GM12878 (cell line): ENCODE measurements around the gene GMNN. TPM values are rescaled to one million over a fixed set of nuclear protein-coding genes. Genes with fewer than 3 reads are reported as not detected.

ENCODE experiments used
- ATAC-seq: fragments of 200-7000 bp; cut with Tn5 transposase; 3 replicates; pipeline ENCODE4 v1.9.1; 2020; ENCODE audit warnings: mild to moderate bottlenecking, moderate library complexity
- BruUV-seq: library from RNA; stranded (reverse); fragments of 400-500 nt; replicated peaks from 2 replicates; lab custom pipeline; 2021; lab: Mats Ljungman, UMichigan
- CTCF ChIA-PET: fragments of 300-600 bp; sonication (Branson Sonifier 250); formaldehyde crosslinking; extraction: SDS; loops from one replicate; lab custom pipeline; 2021; ENCODE audit warnings: inconsistent platforms; lab: Yijun Ruan, JAX
- POLR2A ChIA-PET: fragments of 350-600 bp; formaldehyde crosslinking; extraction: SDS; loops from one replicate; lab custom pipeline; 2021; ENCODE audit warnings: inconsistent platforms; lab: Charles Lee
- RAD21 ChIA-PET: fragments of 300-600 bp; sonication (Branson Sonifier 250); formaldehyde crosslinking; loops from one replicate; lab custom pipeline; 2023; ENCODE audit warnings: antibody characterized with exemption; ENCODE audit not compliant: unreplicated experiment; lab: Charles Lee
- SMC1A ChIA-PET: fragments of 300-600 bp; sonication (Branson Sonifier 250); formaldehyde crosslinking; loops from one replicate; lab custom pipeline; 2023; ENCODE audit not compliant: unreplicated experiment, uncharacterized antibody; lab: Charles Lee
- DNase-seq: peaks from one replicate; pipeline ENCODE4 v3.0.0-alpha.2; 2011; ENCODE audit warnings: low read depth, low spot score
- FAIRE-seq: peaks from 3 replicates; lab custom pipeline; 2011; peaks lifted over from hg19 to GRCh38; lab: Jason Lieb, UNC
- H2AFZ ChIP-seq: 2 replicates; pipeline ENCODE4 v1.6.0; 2011; ENCODE audit warnings: low read depth, low read length, control low read depth; ENCODE audit not compliant: control insufficient read depth
- H3K27ac ChIP-seq: 2 replicates; pipeline ENCODE4 v1.5.1; 2011; ENCODE audit warnings: control low read depth; ENCODE audit not compliant: control insufficient read depth, insufficient read depth
- H3K27me3 ChIP-seq, 2 experiments: replicated peaks in 1 of 2; 2 replicates each; pipeline versions ENCODE4 v1.6.0 to v1.6.1; 2011; ENCODE audit warnings: low read length in 1 of 2; ENCODE audit not compliant: control insufficient read depth in 2 of 2, insufficient read depth in 2 of 2
- H3K36me3 ChIP-seq, 2 experiments: 2 replicates each; pipeline ENCODE4 v1.5.1; 2011; ENCODE audit warnings: low read length in 1 of 2; ENCODE audit not compliant: control insufficient read depth in 2 of 2, insufficient read depth in 2 of 2
- H3K4me1 ChIP-seq: 2 replicates; pipeline ENCODE4 v1.6.1; 2011; ENCODE audit warnings: mild to moderate bottlenecking, low read length, moderate library complexity, mixed read lengths; ENCODE audit not compliant: control insufficient read depth, insufficient read depth
- H3K4me2 ChIP-seq: 2 replicates; pipeline ENCODE4 v1.6.0; 2011; ENCODE audit warnings: control low read depth; ENCODE audit not compliant: control insufficient read depth, insufficient read depth
- H3K4me3 ChIP-seq: fragments of 200-600 bp; sonication (generic); 2 replicates; pipeline ENCODE4 v1.5.1; 2016
- H3K79me2 ChIP-seq: 2 replicates; pipeline ENCODE4 v1.6.0; 2011; ENCODE audit warnings: low read length; ENCODE audit not compliant: control insufficient read depth, insufficient read depth
- H3K9ac ChIP-seq: 2 replicates; pipeline ENCODE4 v1.8.0; 2011; ENCODE audit warnings: low read length, control low read depth, mixed read lengths; ENCODE audit not compliant: control insufficient read depth, insufficient read depth
- H3K9me3 ChIP-seq: replicated peaks from 3 replicates; pipeline ENCODE4 v1.5.1; 2011; ENCODE audit warnings: mild to moderate bottlenecking, low read length; ENCODE audit not compliant: control insufficient read depth, insufficient read depth
- H4K20me1 ChIP-seq: 2 replicates; pipeline ENCODE4 v1.6.0; 2011; ENCODE audit not compliant: control insufficient read depth, insufficient read depth
- HCFC1 ChIP-seq: fragments of 150-350 bp; IDR thresholded peaks from 2 replicates; pipeline ENCODE4 v1.6.1; 2014; ENCODE audit warnings: low read length
- IKZF1 ChIP-seq: fragments of 450-650 bp; conservative IDR thresholded peaks from 2 replicates; pipeline ENCODE4 v1.6.1; 2017; ENCODE audit warnings: antibody characterized with exemption, mild to moderate bottlenecking
- WGBS: methylation state at CpG from one replicate; pipeline ENCODE4 v1.1.6; 2016; ENCODE audit warnings: low lambda C conversion rate; ENCODE audit not compliant: insufficient replicate concordance, insufficient coverage; ENCODE audit errors: missing lambda C conversion rate; 5-methylcytosine and 5-hydroxymethylcytosine counted together
- in situ Hi-C: fragments of 300-500 bp; cut with MboI; formaldehyde crosslinking; loops from 9 replicates; pipeline ENCODE4 v1.14.3; 2018; ENCODE audit warnings: mixed read lengths
- intact Hi-C: fragments of 100-400 bp; cut with micrococcal nuclease; formaldehyde crosslinking; loops from one replicate; pipeline ENCODE4 v1.14.2; 2022; ENCODE audit not compliant: unreplicated experiment
- polyA plus RNA-seq, 11 experiments: library from polyadenylated mRNA; depleted of rRNA in 4 of 11; unstranded in 6 of 11; stranded (reverse) in 5 of 11; fragments of >200 nt; fragmentation: Nextera tagmentation in 4 of 11; fragmentation: Illumina TruSeq in 1 of 11; extraction: Ambion mirVana in 4 of 11; extraction: Trizol in 1 of 11; gene quantifications; 1 replicate in 1 of 11; 2 replicates in 10 of 11; pipeline versions ENCODE4 v1.2.1 to v1.2.3, GENCODE V29; 2011 to 2016; ENCODE audit warnings: inconsistent platforms in 2 of 11, missing spikeins in 2 of 11, low read depth in 1 of 11
- total RNA-seq, 4 experiments: library from RNA; depleted of rRNA in 3 of 4; stranded (reverse); fragments of >200 nt in 3 of 4; fragmentation: Illumina TruSeq in 1 of 4; extraction: Trizol in 1 of 4; gene quantifications; 2 replicates each; pipeline versions ENCODE4 v1.2.1 to v1.2.3, GENCODE V29; 2013 to 2021
- TF ChIP-seq, protein P1 (sequence below): IDR thresholded peaks from 2 replicates; pipeline ENCODE4 v1.6.1; 2012; ENCODE audit warnings: improper control_type of control experiment, low read depth, low read length; ENCODE audit not compliant: insufficient replicate concordance

GMNN gene
- total and polyA plus RNA-seq, 10 of the 15 experiments (the other 5 are each of a cell fraction or from before 2014, with no cell fraction given): 51.9 to 153 (median 105) TPM

DNA sequence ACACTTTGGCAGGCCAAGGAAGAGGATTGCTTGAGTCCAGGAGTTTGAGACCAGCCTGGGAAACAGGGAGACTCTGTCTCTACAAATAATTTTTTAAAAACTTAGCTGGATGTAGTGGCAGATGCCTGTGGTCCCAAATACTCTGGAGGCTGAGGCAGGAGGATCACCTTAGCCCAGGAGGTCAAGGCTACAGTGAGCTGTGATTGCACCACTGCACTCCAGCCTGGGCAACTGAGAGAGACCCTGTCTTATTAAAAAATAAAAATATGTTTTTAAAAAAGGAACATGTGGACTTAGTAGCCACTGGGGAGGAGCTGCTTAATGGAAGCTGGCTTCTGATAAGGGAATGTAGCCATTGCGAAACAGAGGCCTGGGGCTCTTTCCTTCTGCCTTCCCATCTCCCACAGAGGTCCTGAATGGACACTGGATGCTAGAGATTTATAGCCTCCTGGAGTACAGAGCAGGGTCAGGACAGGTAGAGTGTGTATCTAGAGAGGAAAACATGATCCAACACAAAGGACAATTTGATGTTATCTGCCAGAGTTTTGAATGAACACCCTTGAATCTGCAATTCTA lies 21.7 kb upstream of the GMNN start:
- no peak overlapping the region for H3K4me2 ChIP-seq
- no peaks in the 10 kb centered on the region for H4K20me1 ChIP-seq
- DNase-seq: no peak
- H3K4me1 ChIP-seq: no peaks in the 10 kb centered on the region
- CTCF ChIA-PET: interaction anchor here (2.6 kb wide), 1 partner anchor 13 kb away, joined by 8 read pairs; no protein-coding TSS in a partner anchor
- no peak for FAIRE-seq
- H3K27me3 ChIP-seq: no peaks in the 10 kb centered on the region
- no peak overlapping the region for H3K27ac ChIP-seq
- ATAC-seq: no peak
- no peaks in the 10 kb centered on the region for H3K36me3 ChIP-seq
- H3K79me2 ChIP-seq: no peaks in the 10 kb centered on the region
- in situ Hi-C loops: no loop called here
- RAD21 ChIA-PET: no interaction called here
- POLR2A ChIA-PET: no interaction called here
- no TSS peak for BruUV-seq
- H3K9me3 ChIP-seq: peaks cover 2% of the 10 kb centered on the region; the same call in 2 of the 3 replicates
- H2AFZ ChIP-seq: no peak overlapping the region
- TF ChIP-seq, protein P1, sequence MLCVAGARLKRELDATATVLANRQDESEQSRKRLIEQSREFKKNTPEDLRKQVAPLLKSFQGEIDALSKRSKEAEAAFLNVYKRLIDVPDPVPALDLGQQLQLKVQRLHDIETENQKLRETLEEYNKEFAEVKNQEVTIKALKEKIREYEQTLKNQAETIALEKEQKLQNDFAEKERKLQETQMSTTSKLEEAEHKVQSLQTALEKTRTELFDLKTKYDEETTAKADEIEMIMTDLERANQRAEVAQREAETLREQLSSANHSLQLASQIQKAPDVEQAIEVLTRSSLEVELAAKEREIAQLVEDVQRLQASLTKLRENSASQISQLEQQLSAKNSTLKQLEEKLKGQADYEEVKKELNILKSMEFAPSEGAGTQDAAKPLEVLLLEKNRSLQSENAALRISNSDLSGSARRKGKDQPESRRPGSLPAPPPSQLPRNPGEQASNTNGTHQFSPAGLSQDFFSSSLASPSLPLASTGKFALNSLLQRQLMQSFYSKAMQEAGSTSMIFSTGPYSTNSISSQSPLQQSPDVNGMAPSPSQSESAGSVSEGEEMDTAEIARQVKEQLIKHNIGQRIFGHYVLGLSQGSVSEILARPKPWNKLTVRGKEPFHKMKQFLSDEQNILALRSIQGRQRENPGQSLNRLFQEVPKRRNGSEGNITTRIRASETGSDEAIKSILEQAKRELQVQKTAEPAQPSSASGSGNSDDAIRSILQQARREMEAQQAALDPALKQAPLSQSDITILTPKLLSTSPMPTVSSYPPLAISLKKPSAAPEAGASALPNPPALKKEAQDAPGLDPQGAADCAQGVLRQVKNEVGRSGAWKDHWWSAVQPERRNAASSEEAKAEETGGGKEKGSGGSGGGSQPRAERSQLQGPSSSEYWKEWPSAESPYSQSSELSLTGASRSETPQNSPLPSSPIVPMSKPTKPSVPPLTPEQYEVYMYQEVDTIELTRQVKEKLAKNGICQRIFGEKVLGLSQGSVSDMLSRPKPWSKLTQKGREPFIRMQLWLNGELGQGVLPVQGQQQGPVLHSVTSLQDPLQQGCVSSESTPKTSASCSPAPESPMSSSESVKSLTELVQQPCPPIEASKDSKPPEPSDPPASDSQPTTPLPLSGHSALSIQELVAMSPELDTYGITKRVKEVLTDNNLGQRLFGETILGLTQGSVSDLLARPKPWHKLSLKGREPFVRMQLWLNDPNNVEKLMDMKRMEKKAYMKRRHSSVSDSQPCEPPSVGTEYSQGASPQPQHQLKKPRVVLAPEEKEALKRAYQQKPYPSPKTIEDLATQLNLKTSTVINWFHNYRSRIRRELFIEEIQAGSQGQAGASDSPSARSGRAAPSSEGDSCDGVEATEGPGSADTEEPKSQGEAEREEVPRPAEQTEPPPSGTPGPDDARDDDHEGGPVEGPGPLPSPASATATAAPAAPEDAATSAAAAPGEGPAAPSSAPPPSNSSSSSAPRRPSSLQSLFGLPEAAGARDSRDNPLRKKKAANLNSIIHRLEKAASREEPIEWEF: no peak
- TF ChIP-seq IKZF1: no peak
- no peak for TF ChIP-seq HCFC1
- 87% methylated on average over 1 of the region's 1 CpG for WGBS
- SMC1A ChIA-PET: interaction anchor here (1.0 kb wide), 1 partner anchor 106 kb away, joined by 3 read pairs; the partner anchor contains the start of gene KIAA0319
- no peak overlapping the region for H3K4me3 ChIP-seq
- no peak overlapping the region for H3K9ac ChIP-seq
- intact Hi-C loops: no loop called here
